K562 (cell line): ENCODE measurements around the gene PTTG1IP. TPM values are rescaled to one million over a fixed set of nuclear protein-coding genes. Genes with fewer than 3 reads are reported as not detected.

Experiments used
- FOXP1 ChIP-seq: sonication (generic); formaldehyde crosslinking; IDR thresholded peaks from 2 replicates; pipeline ENCODE4 v1.8.0; 2022; ENCODE audit warnings: mild to moderate bottlenecking, missing genetic modification reagents
- GTF2E2 ChIP-seq: fragments of 200-800 bp; sonication (Bioruptor generic); IDR thresholded peaks from 2 replicates; pipeline ENCODE4 v1.6.1; 2016; ENCODE audit warnings: missing genetic modification characterization, missing compliant biosample characterization
- HDAC8 ChIP-seq: fragments of 450-650 bp; IDR thresholded peaks from 2 replicates; pipeline ENCODE4 v1.6.1; 2016; ENCODE audit warnings: mild to moderate bottlenecking, missing genetic modification characterization, moderate library complexity, missing compliant biosample characterization
- MYC ChIP-seq, 2 experiments: fragments of 250-450 bp in 1 of 2; sonication (Bioruptor Pico) in 1 of 2; IDR thresholded peaks; 2 replicates each; pipeline versions ENCODE4 v1.5.1 to v1.6.1; 2012 to 2021; ENCODE audit warnings: low read depth in 2 of 2, borderline replicate concordance in 1 of 2, improper control_type of control experiment in 1 of 2, low read length in 1 of 2, mild to moderate bottlenecking in 1 of 2, moderate library complexity in 1 of 2
- RREB1 ChIP-seq: fragments of 250-450 bp; sonication (Bioruptor Pico); IDR thresholded peaks from 2 replicates; pipeline ENCODE4 v1.4.0; 2020
- ZFP36 ChIP-seq: fragments of 150-350 bp; IDR thresholded peaks from 2 replicates; pipeline ENCODE4 v1.6.1; 2018; ENCODE audit warnings: low read length, low read depth; ENCODE audit not compliant: partially characterized antibody
- ZNF175 ChIP-seq: fragments of 200-800 bp; sonication (Bioruptor generic); IDR thresholded peaks from 2 replicates; pipeline ENCODE4 v1.6.1; 2016; ENCODE audit warnings: low read depth, mild to moderate bottlenecking, missing genetic modification characterization, missing compliant biosample characterization
- ZNF197 ChIP-seq: fragments of 200-800 bp; sonication (Bioruptor generic); IDR thresholded peaks from 2 replicates; pipeline ENCODE4 v1.6.1; 2016; ENCODE audit warnings: low read depth, missing genetic modification characterization, missing compliant biosample characterization
- polyA plus RNA-seq, 8 experiments: library from polyadenylated mRNA; depleted of rRNA in 4 of 8; stranded (reverse) in 5 of 8; unstranded in 3 of 8; fragments of >200 nt; fragmentation: Nextera tagmentation in 2 of 8; fragmentation: Illumina TruSeq in 1 of 8; extraction: Ambion mirVana in 2 of 8; extraction: Trizol in 1 of 8; gene quantifications; 2 replicates each; pipeline versions ENCODE4 v1.2.1 to v1.2.3, GENCODE V29; 2011 to 2014; ENCODE audit warnings: inconsistent platforms in 1 of 8, missing spikeins in 1 of 8
- total RNA-seq, 7 experiments: library from RNA; depleted of rRNA in 6 of 7; stranded (reverse); fragments of >200 nt in 6 of 7; fragmentation: Illumina TruSeq in 2 of 7; extraction: Trizol in 2 of 7; gene quantifications; 2 replicates each; pipeline versions ENCODE4 v1.2.1 to v1.2.3, GENCODE V29; 2011 to 2021; ENCODE audit warnings: low replicate concordance in 1 of 7
- TF ChIP-seq, protein P1 (sequence below): fragments of 250-450 bp; sonication (Bioruptor Pico); IDR thresholded peaks from 2 replicates; pipeline ENCODE4 v1.4.0; 2020; ENCODE audit warnings: mild to moderate bottlenecking, moderate library complexity
- TF ChIP-seq, protein P2 (sequence below): fragments of 450-650 bp; formaldehyde crosslinking; IDR thresholded peaks from 2 replicates; pipeline ENCODE4 v1.4.0; 2020; ENCODE audit warnings: mild to moderate bottlenecking, moderate library complexity
- TF ChIP-seq, protein P3 (sequence below): fragments of 200-400 bp; formaldehyde crosslinking; IDR thresholded peaks from 2 replicates; pipeline ENCODE4 v1.6.1; 2017; ENCODE audit warnings: mild to moderate bottlenecking, low read depth, low read length, moderate library complexity

Gene PTTG1IP
- total and polyA plus RNA-seq, 9 of the 15 experiments (the other 6 are each of a cell fraction or from before 2014, with no cell fraction given) = 5.0 to 99.3 (median 82.4) TPM

DNA sequence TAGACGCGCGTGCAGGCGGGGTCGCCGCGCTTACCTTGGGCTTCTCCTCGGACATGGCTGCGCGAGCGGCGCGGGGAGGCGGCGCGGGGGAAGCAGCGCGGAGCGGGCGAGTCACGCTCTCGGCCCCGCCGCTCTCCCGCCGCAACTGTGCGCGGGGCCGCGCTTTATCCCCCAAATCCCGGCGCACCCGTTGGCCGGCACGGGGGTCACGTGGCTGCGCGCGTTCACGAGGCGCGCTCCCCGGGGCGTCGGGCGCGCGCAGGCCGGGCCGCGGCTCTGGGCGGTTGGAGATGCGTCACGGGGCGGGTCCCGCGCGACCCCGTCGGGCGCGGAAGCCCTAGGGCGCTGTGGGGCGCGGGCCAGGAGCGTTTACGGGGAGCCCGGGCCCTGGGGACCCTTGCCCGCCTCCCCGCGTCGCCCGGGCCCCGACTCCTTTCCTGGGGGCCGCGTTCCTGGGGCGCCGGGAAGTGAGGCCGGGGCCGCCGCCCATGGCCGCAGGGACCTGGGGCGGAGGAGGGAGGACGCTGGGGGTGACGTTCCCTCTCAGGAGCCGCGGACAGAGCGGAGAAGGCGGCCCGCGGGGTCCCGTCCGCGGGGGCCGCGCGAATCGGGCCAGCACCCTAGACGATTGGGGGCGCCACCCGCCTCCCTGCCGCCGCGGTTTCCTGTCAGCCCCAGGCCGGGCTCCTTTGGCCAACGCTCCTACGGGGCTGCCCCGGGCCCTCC lies 55.4 kb downstream of the PTTG1IP start, which contains the start of gene SUMO3 (continued):
- TF ChIP-seq, protein P1, sequence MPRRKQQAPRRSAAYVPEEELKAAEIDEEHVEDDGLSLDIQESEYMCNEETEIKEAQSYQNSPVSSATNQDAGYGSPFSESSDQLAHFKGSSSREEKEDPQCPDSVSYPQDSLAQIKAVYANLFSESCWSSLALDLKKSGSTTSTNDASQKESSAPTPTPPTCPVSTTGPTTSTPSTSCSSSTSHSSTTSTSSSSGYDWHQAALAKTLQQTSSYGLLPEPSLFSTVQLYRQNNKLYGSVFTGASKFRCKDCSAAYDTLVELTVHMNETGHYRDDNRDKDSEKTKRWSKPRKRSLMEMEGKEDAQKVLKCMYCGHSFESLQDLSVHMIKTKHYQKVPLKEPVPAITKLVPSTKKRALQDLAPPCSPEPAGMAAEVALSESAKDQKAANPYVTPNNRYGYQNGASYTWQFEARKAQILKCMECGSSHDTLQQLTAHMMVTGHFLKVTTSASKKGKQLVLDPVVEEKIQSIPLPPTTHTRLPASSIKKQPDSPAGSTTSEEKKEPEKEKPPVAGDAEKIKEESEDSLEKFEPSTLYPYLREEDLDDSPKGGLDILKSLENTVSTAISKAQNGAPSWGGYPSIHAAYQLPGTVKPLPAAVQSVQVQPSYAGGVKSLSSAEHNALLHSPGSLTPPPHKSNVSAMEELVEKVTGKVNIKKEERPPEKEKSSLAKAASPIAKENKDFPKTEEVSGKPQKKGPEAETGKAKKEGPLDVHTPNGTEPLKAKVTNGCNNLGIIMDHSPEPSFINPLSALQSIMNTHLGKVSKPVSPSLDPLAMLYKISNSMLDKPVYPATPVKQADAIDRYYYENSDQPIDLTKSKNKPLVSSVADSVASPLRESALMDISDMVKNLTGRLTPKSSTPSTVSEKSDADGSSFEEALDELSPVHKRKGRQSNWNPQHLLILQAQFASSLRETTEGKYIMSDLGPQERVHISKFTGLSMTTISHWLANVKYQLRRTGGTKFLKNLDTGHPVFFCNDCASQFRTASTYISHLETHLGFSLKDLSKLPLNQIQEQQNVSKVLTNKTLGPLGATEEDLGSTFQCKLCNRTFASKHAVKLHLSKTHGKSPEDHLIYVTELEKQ (CRISPR knock-in tag) = peak; percentile 45; the same call in 1 of the 2 replicates
- TF ChIP-seq FOXP1 (CRISPR knock-in tag) (peak; percentile 54; the same call in 1 of the 2 replicates), HDAC8 (tag) (peak; percentile 94), ZNF197 (CRISPR knock-in tag) (peak; percentile 99), RREB1 (CRISPR knock-in tag) (peak; percentile 96), MYC (IDR thresholded peaks at IDR 0.05; ENCODE audit: low read depth, low read length) (no peak), MYC (CRISPR knock-in tag; IDR thresholded peaks at IDR 0.05; ENCODE audit: borderline replicate concordance, low read depth) (no peak), ZFP36 (no peak), ZNF175 (CRISPR knock-in tag) (peak; percentile 99), GTF2E2 (tag) (peak; percentile 79; the same call in 1 of the 2 replicates)
- TF ChIP-seq, protein P2, sequence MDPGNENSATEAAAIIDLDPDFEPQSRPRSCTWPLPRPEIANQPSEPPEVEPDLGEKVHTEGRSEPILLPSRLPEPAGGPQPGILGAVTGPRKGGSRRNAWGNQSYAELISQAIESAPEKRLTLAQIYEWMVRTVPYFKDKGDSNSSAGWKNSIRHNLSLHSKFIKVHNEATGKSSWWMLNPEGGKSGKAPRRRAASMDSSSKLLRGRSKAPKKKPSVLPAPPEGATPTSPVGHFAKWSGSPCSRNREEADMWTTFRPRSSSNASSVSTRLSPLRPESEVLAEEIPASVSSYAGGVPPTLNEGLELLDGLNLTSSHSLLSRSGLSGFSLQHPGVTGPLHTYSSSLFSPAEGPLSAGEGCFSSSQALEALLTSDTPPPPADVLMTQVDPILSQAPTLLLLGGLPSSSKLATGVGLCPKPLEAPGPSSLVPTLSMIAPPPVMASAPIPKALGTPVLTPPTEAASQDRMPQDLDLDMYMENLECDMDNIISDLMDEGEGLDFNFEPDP (CRISPR knock-in tag) = peak; percentile 82; the same call in 1 of the 2 replicates
- TF ChIP-seq, protein P3, sequence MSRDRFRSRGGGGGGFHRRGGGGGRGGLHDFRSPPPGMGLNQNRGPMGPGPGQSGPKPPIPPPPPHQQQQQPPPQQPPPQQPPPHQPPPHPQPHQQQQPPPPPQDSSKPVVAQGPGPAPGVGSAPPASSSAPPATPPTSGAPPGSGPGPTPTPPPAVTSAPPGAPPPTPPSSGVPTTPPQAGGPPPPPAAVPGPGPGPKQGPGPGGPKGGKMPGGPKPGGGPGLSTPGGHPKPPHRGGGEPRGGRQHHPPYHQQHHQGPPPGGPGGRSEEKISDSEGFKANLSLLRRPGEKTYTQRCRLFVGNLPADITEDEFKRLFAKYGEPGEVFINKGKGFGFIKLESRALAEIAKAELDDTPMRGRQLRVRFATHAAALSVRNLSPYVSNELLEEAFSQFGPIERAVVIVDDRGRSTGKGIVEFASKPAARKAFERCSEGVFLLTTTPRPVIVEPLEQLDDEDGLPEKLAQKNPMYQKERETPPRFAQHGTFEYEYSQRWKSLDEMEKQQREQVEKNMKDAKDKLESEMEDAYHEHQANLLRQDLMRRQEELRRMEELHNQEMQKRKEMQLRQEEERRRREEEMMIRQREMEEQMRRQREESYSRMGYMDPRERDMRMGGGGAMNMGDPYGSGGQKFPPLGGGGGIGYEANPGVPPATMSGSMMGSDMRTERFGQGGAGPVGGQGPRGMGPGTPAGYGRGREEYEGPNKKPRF = no peak
